NOMO-1 treated with dmso at 0.1 percent for 144 hours (cell line): ENCODE results near the gene STAG1.
"Not testable (repeated sequence)": the region's sequence is repeated elsewhere in the genome, so short reads cannot be mapped to it uniquely, and the experiment has no call there.

Experiments used
- DNase-seq: peaks from one replicate; lab custom pipeline; 2025; ENCODE audit not compliant: unreplicated experiment; lab: John Stamatoyannopoulos, UW

The STAG1 gene

GRCh38 chr3:136752172-136752421 is at the start of gene STAG1:
STAG1 (minus strand) TSS chr3:136752378; CDS start chr3:136630898, 121,480 bp downstream.
- no peak for DNase-seq

- not testable (repeated sequence) for DNase-seq
These were observed 49.0 kb upstream of the STAG1 start for GRCh38 chr3:136801146-136801545.

- no peak for DNase-seq
These were observed 40.6 kb upstream of the STAG1 start for GRCh38 chr3:136792556-136793330.

- no peak for DNase-seq
These were observed 38.6 kb upstream of the STAG1 start for GRCh38 chr3:136790786-136791185.

GRCh38 chr3:136789976-136790375 is 37.8 kb upstream of the STAG1 start:
- DNase-seq: no peak

GRCh38 chr3:136788154-136788553 is 36.0 kb upstream of the STAG1 start:
- no peak for DNase-seq

- DNase-seq: no peak
These were observed 35.2 kb upstream of the STAG1 start for GRCh38 chr3:136787349-136787748.

- DNase-seq: no peak
These were observed 31.6 kb upstream of the STAG1 start for GRCh38 chr3:136783708-136784191.

- no peak for DNase-seq
These were observed 28.6 kb upstream of the STAG1 start for GRCh38 chr3:136780741-136781140.

GRCh38 chr3:136778865-136779264 is 26.7 kb upstream of the STAG1 start:
- DNase-seq: no peak

GRCh38 chr3:136772709-136773108 is 20.5 kb upstream of the STAG1 start:
- DNase-seq: no peak

- peak; percentile 92 for DNase-seq
These were observed 6.3 kb upstream of the STAG1 start for GRCh38 chr3:136758160-136759102.

GRCh38 chr3:136755192-136755591 is 3.0 kb upstream of the STAG1 start:
- DNase-seq: no peak

- no peak for DNase-seq
These were observed 1.3 kb upstream of the STAG1 start for GRCh38 chr3:136753326-136753939.

GRCh38 chr3:136752422-136753325 is 496 bp upstream of the STAG1 start:
- peak; percentile 100 for DNase-seq

GRCh38 chr3:136751316-136752171 is 634 bp downstream of the STAG1 start:
- peak; percentile 73 for DNase-seq

GRCh38 chr3:136750897-136751315 is 1.3 kb downstream of the STAG1 start:
- DNase-seq: no peak

- DNase-seq: no peak
These were observed 1.8 kb downstream of the STAG1 start for GRCh38 chr3:136750209-136750896.

- not testable (repeated sequence) for DNase-seq
These were observed 2.6 kb downstream of the STAG1 start for GRCh38 chr3:136749602-136750001.
